K562 (cell line): ENCODE results near the gene FAM219A. TPM values are rescaled to one million over a fixed set of nuclear protein-coding genes. Genes with fewer than 3 reads are reported as not detected.

Source experiments
- CBX1 ChIP-seq: sonication (generic); IDR thresholded peaks from 2 replicates; pipeline ENCODE4 v1.6.1; 2016; ENCODE audit warnings: antibody characterized with exemption, low read depth, mild to moderate bottlenecking
- DMBX1 ChIP-seq: fragments of 250-450 bp; sonication (Bioruptor Pico); IDR thresholded peaks from 2 replicates; pipeline ENCODE4 v1.8.0; 2022; ENCODE audit warnings: inconsistent platforms, mild to moderate bottlenecking, moderate library complexity, borderline replicate concordance
- EWSR1 ChIP-seq: fragments of 450-650 bp; IDR thresholded peaks from 2 replicates; pipeline ENCODE4 v1.6.1; 2018; ENCODE audit warnings: borderline replicate concordance, mild to moderate bottlenecking, low read depth, moderate library complexity; ENCODE audit not compliant: partially characterized antibody
- GATAD2B ChIP-seq: fragments of 450-650 bp; IDR thresholded peaks from 2 replicates; pipeline ENCODE4 v1.6.1; 2017; ENCODE audit warnings: mild to moderate bottlenecking, borderline replicate concordance
- KLF16 ChIP-seq: IDR thresholded peaks from 2 replicates; pipeline ENCODE4 v1.6.1; 2016; ENCODE audit warnings: antibody characterized with exemption
- MAX ChIP-seq: sonication (generic); formaldehyde crosslinking; IDR thresholded peaks from 2 replicates; pipeline ENCODE4 v1.9.0; 2022; ENCODE audit warnings: mild to moderate bottlenecking, missing genetic modification reagents
- MLLT1 ChIP-seq, 2 experiments: fragments of 450-650 bp; IDR thresholded peaks; 2 replicates each; pipeline ENCODE4 v1.6.1; 2016
- RBFOX2 ChIP-seq: fragments of 200-400 bp; formaldehyde crosslinking; IDR thresholded peaks from 2 replicates; pipeline ENCODE4 v1.6.1; 2017; ENCODE audit warnings: low read depth, mild to moderate bottlenecking, low read length, moderate library complexity
- TFE3 ChIP-seq: fragments of 450-650 bp; formaldehyde crosslinking; IDR thresholded peaks from 2 replicates; pipeline ENCODE4 v1.4.0; 2020; ENCODE audit warnings: mild to moderate bottlenecking, mixed read lengths
- ZBTB11 ChIP-seq, 3 experiments: fragments of 200-800 bp in 1 of 3; fragments of 250-450 bp in 1 of 3; fragments of 450-650 bp in 1 of 3; sonication (Bioruptor Pico) in 1 of 3; sonication (Bioruptor generic) in 1 of 3; formaldehyde crosslinking in 1 of 3; IDR thresholded peaks; 2 replicates each; pipeline versions ENCODE4 v1.6.1 to v1.8.0; 2016 to 2022; ENCODE audit warnings: mild to moderate bottlenecking in 2 of 3, missing genetic modification characterization in 2 of 3, missing compliant biosample characterization in 1 of 3, moderate library complexity in 1 of 3
- ZNF184 ChIP-seq: sonication (generic); formaldehyde crosslinking; IDR thresholded peaks from 2 replicates; pipeline ENCODE4 v1.5.0; 2020; ENCODE audit warnings: missing genetic modification reagents
- ZNF507 ChIP-seq: conservative IDR thresholded peaks from 2 replicates; pipeline ENCODE4 v1.6.1; 2017; ENCODE audit warnings: missing genetic modification characterization, missing compliant biosample characterization
- ZNF512 ChIP-seq: IDR thresholded peaks from 2 replicates; pipeline ENCODE4 v1.6.1; 2016; ENCODE audit warnings: missing genetic modification characterization, missing compliant biosample characterization
- ZNF551 ChIP-seq: fragments of 250-450 bp; sonication (Bioruptor Pico); IDR thresholded peaks from 2 replicates; pipeline ENCODE4 v1.5.0; 2021; ENCODE audit warnings: mild to moderate bottlenecking, moderate library complexity
- ZNF695 ChIP-seq: fragments of 450-650 bp; formaldehyde crosslinking; IDR thresholded peaks from 2 replicates; pipeline ENCODE4 v1.4.0; 2020; ENCODE audit warnings: mild to moderate bottlenecking, moderate library complexity
- ZNF699 ChIP-seq: fragments of 250-450 bp; sonication (Bioruptor Pico); IDR thresholded peaks from 2 replicates; pipeline ENCODE4 v1.8.0; 2021; ENCODE audit warnings: mild to moderate bottlenecking, moderate library complexity; ENCODE audit not compliant: insufficient replicate concordance
- ZNF780A ChIP-seq: fragments of 250-450 bp; sonication (Bioruptor Pico); IDR thresholded peaks from 2 replicates; pipeline ENCODE4 v1.5.0; 2021; ENCODE audit warnings: mild to moderate bottlenecking
- polyA plus RNA-seq, 8 experiments: library from polyadenylated mRNA; depleted of rRNA in 4 of 8; stranded (reverse) in 5 of 8; unstranded in 3 of 8; fragments of >200 nt; fragmentation: Nextera tagmentation in 2 of 8; fragmentation: Illumina TruSeq in 1 of 8; extraction: Ambion mirVana in 2 of 8; extraction: Trizol in 1 of 8; gene quantifications; 2 replicates each; pipeline versions ENCODE4 v1.2.1 to v1.2.3, GENCODE V29; 2011 to 2014; ENCODE audit warnings: inconsistent platforms in 1 of 8, missing spikeins in 1 of 8
- total RNA-seq, 7 experiments: library from RNA; depleted of rRNA in 6 of 7; stranded (reverse); fragments of >200 nt in 6 of 7; fragmentation: Illumina TruSeq in 2 of 7; extraction: Trizol in 2 of 7; gene quantifications; 2 replicates each; pipeline versions ENCODE4 v1.2.1 to v1.2.3, GENCODE V29; 2011 to 2021; ENCODE audit warnings: low replicate concordance in 1 of 7

FAM219A gene
- total and polyA plus RNA-seq, 9 of the 15 experiments (the other 6 are each of a cell fraction or from before 2014, with no cell fraction given), result 0.63 to 8.6 (median 2.9) TPM

GRCh38 chr9:34396276-34397214 lies 61.8 kb downstream of the FAM219A start (continued):
- TF ChIP-seq ZBTB11 (CRISPR knock-in tag; IDR thresholded peaks at IDR 0.05) (no peak), ZNF695 (no peak), GATAD2B (no peak), MLLT1 (IDR thresholded peaks at IDR 0.05) (no peak), EWSR1 (no peak), TFE3 (CRISPR knock-in tag) (no peak), MAX (CRISPR knock-in tag) (no peak), ZNF184 (CRISPR knock-in tag) (no peak), ZNF551 (no peak), ZNF699 (no peak), DMBX1 (CRISPR knock-in tag) (no peak), ZNF512 (tag) (no peak), CBX1 (no peak), RBFOX2 (no peak), ZNF780A (CRISPR knock-in tag) (no peak), ZNF507 (no peak), KLF16 (peak; percentile 71; the same call in 1 of the 2 replicates)
